GM18858 (cell line): ENCODE results near the gene LEFTY2.
"Not testable (repeated sequence)": the region's sequence is repeated elsewhere in the genome, so short reads cannot be mapped to it uniquely, and the experiment has no call there.

Experiments
- ATAC-seq: cut with Tn5 transposase; IDR thresholded peaks from one replicate; pipeline ENCODE4 v1.9.1; 2021; ENCODE audit not compliant: unreplicated experiment

Gene LEFTY2

DNA sequence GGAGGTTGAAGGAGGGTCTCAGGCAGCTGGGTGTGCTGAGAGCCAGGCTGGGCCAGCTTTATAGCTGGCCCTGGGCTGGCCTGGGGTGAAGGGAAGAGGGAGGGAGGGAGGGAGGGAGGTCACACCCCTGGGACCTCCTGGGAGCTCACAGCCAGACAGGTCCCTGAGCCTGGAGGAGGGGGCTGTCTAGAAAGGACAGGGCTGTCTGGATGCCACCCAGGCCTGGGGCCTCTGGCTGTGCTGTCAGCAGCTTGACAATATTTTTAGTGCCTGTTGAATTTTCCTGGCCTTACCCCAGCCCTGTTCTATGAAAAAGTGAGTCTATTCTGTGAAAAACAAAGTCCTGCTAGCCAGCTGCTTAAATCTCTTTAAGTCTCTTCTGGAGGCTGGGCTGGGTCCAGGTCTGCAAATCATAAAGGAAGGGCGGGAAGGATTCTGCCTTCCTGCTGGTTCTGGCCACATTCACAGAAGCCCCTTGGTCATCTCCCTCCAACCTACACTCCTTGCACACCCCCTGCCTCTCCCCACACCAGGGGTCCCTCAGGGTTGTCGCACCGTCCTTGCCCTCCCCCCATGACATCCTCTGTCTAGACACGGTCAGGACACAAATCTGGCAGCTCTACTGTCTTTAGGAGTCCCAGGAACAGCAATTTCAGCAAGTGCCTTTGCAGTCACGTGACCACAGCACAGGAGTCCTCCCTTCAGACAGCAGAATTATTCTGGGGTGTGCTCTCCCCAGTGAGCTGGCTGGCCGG, at the start of gene LEFTY2:
Gene LEFTY2, minus strand, starts transcription at position 34 of the 755 bp plus-strand sequence. CDS start 80 bp downstream, outside the sequence.
- no peak for ATAC-seq

- no peak for ATAC-seq
Observed at GRCh38 chr1:225987491-225988316, 46.7 kb upstream of the LEFTY2 start.

DNA sequence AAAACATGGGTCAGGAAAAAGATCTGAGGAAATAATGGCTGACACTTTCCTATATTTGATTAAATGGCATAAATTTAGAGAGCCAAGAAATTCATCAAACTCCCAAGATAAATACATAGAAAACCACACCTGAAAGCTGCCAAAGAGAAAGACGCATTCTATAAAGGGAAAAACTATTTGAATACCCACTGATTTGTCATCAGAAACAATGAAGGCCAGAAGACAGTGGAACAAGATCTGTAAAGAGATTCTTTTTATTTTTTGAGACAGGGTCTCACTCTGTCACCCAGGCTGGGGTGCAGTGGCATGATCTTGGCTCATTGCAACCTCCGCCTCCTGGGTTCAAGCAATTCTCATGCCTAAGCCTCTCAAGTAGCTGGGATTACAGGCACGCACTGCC, 40.7 kb upstream of the LEFTY2 start:
- no peak for ATAC-seq

GRCh38 chr1:225980005-225980836, 39.2 kb upstream of the LEFTY2 start:
- ATAC-seq: no peak

DNA sequence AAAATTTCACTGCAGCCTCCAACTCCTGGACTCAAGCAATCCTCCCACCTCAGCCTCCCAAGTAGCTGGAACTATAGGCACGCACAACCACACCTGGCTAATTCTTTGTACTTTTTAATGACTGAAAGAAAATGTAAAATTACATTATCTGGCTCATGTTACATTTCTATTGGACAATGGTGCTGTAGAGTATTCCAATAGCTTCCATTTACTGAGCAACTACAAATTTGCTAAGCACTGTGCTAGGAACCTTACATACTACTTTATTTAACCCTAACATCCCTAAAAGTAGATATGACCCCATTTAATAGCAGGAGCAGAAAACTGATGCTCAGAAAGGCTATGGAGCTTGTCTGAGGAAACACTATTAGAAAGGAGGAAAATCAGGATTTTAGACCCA, 38.4 kb upstream of the LEFTY2 start:
- ATAC-seq: no peak

GRCh38 chr1:225977937-225978748, 37.1 kb upstream of the LEFTY2 start:
- ATAC-seq: no peak

GRCh38 chr1:225975146-225975545, 34.1 kb upstream of the LEFTY2 start:
- ATAC-seq: not testable (repeated sequence)

GRCh38 chr1:225974454-225974853, 33.4 kb upstream of the LEFTY2 start:
- no peak for ATAC-seq

DNA sequence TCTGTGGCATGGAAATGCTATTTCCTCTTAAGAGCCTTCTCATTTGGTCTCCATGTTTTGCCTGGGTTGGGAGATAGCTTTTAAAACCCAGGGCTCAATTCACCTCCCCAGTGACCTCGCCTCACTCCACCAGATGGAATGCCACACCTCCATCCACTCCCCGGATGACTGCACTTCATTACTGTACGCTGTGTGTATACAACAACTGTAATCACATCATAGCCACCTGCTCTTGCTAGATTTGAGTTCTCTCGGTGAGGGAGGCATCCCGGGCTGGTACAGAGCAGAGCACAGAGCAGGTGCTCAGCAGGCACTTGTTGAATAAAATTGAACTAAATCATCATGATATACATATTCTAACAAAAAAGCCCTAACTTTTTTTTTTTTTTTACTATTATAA, 32.1 kb upstream of the LEFTY2 start:
- ATAC-seq: no peak

- no peak for ATAC-seq
Observed at GRCh38 chr1:225972344-225973152, 31.5 kb upstream of the LEFTY2 start.

DNA sequence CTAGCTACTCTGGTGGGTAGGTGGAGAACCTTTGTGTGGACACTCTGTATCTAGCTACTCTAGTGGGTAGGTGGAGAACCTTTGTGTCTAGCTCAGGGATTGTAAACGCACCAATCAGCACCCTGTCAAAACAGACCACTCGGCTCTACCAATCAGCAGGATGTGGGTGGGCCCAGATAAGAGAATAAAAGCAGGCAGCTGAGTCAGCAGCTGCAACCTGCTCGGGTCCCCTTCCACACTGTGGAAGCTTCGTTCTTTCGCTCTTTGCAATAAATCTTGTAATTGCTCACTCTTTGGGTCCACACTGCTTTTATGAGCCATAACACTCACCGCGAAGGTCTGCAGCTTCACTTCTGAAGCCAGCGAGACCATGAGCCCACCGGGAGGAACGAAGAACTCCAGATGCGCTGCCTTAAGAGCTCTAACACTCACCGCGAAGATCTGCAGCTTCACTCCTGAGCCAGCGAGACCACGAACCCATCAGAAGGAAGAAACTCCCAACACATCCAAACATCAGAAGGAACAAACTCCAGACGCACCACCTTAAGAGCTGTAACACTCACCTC, 29.7 kb upstream of the LEFTY2 start:
- not testable (repeated sequence) for ATAC-seq

DNA sequence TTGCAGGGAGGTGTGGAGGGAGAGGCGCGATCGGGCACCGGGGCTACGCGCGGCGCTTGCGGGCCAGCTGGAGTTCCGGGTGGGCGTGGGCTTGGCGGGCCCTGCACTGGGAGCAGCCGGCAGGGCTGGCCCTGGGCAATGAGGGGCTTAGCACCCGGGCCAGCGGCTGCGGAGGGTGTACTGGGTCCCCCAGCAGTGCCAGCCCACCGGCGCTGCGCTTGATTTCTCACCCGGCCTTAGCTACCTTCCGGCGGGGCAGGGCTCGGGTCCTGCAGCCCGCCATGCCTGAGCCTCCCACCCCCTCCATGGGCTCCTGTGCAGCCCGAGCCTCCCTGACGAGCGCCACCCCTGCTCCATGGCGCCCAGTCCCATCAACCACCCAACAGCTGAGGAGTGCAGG, 28.7 kb upstream of the LEFTY2 start:
- not testable (repeated sequence) for ATAC-seq

GRCh38 chr1:225965231-225965630, 24.2 kb upstream of the LEFTY2 start:
- ATAC-seq: no peak

DNA sequence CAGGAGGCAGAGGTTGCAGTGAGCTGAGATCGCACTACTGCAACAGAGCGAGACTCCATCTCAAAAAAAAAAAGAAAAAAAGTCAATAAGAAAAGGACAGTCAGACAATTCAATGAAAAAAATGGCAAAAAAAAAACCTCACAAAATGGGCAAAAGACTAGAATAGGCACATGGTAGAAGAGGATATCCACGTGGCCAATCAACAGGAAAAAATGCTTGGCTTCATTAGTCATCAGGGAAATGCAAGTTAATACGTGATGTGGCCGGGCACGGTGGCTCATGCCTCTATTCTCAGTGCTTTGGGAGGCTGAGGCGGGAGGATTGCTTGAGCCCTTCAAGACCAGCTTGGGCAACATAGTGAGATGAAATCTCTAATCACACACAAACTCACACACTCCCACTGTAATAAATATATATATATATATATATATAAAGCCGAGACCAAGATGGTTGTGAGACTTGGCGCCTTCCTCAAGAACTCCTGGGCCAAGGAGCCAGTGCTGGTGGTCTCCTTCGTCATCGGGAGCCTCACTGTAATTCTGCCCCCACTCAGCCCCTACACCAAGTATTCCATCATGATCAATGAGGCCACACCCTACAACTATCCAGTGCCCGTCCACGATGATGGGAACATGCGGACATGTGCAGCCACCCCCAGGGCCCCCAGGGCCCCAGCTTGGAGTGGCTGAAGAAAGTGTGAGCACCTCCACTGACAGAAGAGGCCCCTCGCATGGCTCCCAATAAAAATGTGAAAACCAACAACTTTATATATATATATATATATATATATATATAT, 22.9 kb upstream of the LEFTY2 start:
- no peak for ATAC-seq

DNA sequence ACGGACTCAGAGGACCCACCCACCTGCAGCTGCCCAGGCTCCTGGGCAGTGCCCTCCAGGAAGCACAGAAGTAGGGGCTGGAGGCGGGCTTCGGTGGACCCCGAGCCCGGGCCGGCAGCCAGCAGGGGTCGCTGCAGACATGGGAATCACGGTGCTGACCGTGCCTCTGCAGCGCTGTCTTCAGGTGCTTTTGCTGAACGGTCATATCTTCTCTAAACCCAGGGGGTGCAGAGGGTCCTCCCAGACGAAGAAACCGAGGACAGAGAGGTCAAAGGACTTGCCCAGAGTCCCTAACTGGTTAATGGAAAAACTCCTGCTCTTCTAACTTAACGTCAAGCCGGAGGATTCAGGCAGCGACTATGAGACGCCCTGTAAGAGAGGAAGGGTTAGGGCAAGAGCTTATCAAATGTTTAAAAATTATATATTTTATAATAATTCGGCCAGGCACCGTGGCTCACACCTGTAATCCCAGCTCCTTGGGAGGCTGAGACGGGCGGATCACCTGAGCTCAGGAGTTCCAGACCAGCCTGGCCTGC, 21.5 kb upstream of the LEFTY2 start:
- peak; percentile 58 for ATAC-seq

GRCh38 chr1:225961659-225962439, 20.8 kb upstream of the LEFTY2 start:
- ATAC-seq: no peak

- no peak for ATAC-seq
Observed at GRCh38 chr1:225958041-225958440, 17.0 kb upstream of the LEFTY2 start.
